ENCODE measurements around the gene SLC8A1.

DNA sequence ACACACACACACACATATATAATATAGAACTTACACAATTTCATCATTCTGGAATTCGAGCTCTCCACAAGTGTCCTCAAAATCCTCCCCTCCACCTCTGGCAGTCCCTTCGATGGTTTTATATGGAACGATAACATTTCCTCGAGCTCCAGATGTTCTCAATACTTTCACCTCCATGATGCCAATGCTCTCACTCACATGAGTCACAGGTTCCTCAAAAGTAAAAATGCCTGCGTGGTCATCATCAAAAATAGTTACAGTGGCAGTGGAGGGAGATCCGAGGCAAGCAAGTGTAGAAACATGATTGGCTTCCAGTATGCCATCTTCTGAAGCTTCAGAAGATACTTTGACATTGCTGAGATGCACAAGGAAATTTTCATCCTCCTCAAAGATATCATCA lies 23.5 kb downstream of the SLC8A1 start:
- TF ChIP-seq, protein P1, sequence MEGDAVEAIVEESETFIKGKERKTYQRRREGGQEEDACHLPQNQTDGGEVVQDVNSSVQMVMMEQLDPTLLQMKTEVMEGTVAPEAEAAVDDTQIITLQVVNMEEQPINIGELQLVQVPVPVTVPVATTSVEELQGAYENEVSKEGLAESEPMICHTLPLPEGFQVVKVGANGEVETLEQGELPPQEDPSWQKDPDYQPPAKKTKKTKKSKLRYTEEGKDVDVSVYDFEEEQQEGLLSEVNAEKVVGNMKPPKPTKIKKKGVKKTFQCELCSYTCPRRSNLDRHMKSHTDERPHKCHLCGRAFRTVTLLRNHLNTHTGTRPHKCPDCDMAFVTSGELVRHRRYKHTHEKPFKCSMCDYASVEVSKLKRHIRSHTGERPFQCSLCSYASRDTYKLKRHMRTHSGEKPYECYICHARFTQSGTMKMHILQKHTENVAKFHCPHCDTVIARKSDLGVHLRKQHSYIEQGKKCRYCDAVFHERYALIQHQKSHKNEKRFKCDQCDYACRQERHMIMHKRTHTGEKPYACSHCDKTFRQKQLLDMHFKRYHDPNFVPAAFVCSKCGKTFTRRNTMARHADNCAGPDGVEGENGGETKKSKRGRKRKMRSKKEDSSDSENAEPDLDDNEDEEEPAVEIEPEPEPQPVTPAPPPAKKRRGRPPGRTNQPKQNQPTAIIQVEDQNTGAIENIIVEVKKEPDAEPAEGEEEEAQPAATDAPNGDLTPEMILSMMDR (IDR thresholded peaks at IDR 0.05), result no peak
- no peak for TF ChIP-seq POLR2A (IDR thresholded peaks at IDR 0.05)
